M059J (cell line): ENCODE measurements around the gene C1QTNF6. TPM values are rescaled to one million over a fixed set of nuclear protein-coding genes. Genes with fewer than 3 reads are reported as not detected.
"Not testable (repeated sequence)": the region's sequence is repeated elsewhere in the genome, so short reads cannot be mapped to it uniquely, and the experiment has no call there.

Experiments used
- DNase-seq: peaks from one replicate; pipeline ENCODE4 v3.0.0-alpha.2; 2012; ENCODE audit warnings: low read depth
- total RNA-seq: library from RNA; depleted of rRNA; stranded (reverse); fragments of >200 nt; shearing (Covaris generic); gene quantifications from 2 replicates; pipeline ENCODE4 v1.2.3, GENCODE V29; 2014

The C1QTNF6 gene
- total RNA-seq, 1 experiment from 2014 or later: 16.5 TPM

DNA sequence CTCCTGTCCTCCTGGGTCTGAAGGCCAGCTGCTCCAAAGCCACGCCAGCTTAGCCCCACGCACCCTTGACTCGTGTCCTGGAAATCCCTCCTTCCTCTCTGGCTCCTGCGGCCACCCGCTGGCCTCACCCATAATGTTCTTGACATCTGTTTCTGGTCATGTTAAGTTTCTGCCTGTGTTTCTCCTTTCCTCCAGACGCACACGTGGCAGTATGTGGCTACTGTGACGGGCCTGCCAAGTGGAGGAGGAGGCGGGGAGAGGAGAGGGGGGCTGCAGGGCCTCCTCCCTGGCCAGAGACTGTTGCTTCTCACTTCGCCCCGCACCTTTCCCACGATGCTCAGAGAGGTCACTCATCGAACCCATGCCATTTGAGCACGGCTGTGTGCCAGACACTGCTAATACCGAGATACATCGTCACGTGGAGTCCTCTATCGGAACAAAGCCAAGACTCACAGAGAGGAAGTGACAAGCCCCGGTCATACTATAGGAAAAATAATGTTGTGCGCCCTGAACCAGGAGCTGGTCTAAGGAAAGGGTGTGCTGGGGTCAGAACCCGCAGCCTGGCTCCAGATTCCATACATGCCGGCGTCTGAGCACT is 11.5 kb downstream of the C1QTNF6 start:
- no peak for DNase-seq

DNA sequence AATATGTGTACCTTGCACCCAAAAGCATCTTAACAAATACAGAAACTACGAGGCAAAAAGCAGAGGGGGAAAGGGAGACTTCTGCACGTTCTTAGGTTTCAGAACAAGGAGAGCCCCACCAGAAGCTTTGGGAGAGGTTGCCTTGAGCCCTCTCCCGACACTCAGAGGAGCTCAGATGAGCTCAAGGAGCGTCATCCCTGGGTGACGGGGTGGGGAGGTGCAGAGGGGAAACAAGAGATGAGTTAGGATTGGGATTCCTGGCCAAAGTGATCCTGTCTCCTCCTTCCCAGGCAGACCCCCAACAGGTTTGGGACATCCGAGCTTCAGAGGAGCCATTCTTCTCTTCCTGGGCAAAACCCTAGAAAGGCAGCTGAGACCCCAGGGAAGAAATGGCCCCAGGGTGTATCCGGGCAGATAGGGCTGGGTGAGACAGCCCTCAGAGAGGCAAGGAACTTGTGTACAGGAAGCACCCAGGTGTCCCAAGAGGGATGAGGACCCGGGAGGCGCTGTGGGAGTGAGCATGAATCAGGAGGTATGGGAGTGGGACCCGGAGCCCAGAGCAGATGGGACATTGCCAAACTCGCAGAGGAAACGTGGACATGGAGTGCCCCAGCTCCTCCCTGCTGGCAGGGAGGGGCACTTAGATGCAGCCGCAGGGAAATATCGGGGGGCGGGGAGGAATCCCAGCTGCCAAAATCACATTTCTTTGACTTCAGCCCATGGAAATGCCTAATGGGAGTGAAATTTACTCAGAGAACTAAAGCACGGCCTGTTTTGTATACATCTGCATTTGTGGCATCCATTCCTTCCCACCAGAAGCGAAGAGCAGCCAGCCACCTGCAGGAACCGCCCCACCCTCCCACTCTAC is 12.4 kb downstream of the C1QTNF6 start:
- no peak for DNase-seq

DNA sequence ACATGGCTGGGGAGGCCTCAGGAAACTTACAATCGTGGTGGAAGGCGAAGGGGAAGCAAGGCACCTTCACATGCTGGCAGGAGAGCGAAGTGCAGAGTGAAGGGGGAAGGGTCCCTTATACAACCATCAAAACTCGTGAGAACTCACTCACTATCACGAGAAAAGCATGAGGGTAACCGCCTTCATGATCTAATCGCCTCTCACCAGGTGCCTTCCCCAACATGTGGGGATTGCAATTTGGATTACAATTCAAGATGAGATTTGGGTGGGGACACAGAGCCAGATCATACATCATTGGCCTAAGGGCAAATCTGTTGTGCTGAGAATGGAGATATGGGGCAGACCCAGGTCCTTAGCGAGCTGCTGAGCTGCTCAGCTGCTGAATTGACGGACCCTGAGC is 13.1 kb downstream of the C1QTNF6 start:
- DNase-seq: no peak

DNA sequence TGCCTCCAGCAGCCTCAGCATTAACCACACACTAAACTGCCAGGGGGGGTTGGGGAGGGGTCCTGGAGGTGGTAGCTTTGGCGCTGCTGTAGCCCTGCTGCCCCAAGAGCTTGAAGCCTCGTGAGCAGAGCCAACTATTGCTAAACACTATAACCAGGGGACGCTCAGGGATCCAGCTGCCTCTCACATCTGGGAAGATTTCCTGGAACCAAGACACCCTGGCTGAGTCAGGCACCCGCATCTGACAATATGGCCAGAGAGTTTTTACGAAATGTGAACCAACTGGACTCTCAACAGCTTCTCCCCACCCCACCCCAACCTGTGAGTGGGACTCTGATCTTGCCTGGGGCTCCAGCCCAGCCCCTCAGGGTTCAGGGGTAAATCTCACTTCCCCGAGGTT is 14.3 kb downstream of the C1QTNF6 start:
- DNase-seq: no peak

DNA sequence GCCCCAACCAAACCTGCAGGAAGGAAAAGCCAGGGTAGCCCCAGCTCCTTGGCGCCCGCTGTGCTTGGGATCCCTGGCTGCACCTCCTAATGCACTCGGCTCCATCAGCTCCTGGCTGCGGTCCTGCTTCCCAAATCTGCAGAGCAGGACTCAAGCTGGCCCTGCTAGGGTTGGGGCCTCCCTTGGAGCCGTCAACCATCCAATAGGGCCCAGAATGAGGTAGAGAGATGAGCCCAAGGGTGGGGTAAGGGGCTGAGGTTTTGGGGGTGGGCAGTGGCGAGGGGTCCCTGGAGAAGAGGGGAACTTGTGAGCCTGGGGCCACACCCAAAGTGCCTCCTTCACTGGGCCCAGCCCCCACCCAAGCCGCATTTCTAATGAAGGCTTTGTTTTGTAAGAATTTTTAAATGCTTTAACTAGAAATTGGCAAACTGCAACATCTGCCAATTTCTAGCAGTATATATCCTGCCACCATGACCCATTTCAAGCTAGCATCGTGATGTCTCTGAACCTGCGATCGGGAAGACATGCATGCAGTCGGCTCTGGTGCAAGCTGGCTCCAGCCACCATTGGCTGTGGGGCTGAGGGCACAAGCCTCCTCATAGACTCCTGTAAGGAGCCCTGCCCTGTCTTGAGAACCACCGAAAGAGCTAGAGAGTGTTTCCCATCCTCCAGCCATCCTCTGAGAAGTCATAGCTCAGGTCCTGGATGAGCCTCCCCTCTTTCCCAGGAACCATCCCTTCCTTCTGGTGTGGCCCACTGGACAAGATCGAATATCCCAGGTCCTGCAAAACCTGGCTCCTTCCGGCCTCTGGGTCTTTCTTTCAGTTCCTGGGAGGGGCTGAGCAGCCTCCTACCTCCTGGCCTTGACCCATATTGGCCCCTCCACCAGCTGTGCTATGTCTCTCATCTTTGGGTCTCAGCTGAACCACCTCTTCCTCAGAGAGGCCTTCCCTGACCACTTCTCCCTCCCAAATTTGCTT is 15.5 kb downstream of the C1QTNF6 start:
- no peak for DNase-seq

DNA sequence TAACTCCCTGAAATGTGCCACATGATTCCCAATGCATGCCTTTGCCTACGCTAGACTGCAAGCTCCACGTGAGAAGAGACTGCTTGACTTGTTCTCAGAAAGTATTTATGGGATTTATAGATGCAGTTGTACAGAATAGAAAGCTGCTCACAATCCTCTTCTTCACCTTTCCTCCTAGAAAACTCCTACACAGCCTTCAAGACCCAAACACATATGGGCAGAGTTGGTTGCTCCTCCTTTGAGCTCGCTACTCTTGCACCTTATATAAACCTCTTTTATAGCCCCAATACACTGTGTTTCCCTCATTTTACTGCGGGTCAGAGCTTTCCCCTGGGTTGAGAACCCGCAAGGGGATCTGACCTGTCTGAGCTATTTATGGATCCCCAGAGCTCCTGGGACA is 16.4 kb downstream of the C1QTNF6 start:
- no peak for DNase-seq

DNA sequence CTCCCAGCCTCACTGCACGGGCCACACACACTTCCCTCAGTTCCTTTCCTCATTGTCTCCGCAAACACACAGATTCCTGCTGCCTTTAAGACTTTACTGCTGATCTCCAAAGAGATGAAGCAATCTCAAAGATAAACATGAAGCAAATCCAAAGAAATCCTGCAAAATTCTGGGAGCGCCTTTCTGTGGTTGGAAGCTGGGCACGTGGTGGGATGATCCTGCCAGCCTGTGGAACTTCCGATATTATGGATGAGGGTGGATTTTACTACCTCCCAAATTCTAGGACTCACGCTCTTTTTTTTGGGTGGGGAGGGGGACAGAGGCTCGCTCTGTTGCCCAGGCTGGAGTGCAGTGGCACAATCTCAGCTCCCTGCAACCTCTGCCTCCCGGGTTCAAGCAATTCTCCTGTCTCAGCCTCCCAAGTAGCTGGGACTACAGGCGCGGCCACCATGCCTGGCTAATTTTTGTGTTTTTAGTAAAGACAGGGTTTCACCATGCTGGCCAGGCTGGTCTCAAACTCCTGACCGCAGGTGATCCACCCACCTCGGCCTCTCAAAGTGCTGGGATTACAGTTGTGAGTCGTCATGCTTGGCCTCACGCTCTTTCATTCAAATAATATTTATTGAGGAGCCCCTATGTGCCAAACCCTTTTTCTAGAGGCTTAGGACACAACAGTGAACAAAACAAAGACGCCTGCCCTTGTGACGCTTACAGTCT is 17.2 kb downstream of the C1QTNF6 start:
- DNase-seq: not testable (repeated sequence)

DNA sequence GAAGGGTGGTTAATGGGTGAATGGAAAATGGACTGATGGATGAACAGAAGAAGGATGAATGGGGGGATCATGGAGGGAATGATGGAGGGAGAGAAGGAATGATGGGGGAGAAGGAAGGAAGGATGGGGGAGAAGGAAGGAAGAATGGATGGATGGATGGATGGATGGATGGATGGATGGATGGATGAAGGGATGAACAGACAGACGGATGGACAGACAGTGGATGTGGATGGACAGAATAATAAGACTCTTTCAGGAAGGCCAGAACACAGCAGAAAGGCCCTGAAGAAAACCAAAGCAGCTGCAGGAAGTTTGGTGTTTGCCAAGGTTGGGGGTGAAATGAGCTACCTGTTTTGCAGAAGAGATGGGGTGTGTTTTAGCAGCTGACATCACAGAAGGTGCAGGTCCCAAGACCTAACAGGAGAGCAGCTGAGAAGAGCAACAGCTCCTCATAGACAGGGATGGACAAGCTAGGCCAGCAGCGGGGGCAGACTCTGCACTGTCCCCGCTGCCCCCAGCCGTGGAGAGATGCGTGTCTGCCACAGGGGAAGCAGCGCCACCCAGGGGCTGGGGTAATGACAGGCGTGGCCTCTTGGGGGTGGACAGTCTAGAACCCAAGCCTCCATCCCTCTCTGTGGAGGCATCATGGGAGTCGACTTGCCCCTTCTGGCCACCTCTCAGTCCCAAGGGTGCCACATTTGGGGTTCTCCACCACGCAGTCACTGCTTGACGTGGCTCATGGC is 17.9 kb downstream of the C1QTNF6 start:
- no peak for DNase-seq

DNA sequence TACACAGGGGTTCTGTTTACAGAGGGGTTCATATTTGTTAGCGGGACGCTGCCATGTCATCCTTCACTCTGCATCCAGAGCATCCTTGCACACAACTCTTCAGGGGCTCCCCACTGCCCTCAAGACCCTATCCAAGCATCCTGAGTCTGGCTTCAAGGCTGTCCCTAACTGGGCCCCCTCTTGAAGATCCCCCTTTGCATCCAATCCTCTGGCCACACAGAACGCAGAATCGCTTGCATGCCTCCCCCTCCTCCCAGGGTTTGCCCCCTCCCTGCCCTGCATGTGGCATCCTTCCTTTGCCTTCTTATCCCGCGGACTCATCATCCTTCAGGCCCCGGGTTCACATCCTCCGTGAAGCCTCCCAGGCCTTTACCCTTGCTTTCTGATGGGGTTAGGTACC is 18.6 kb downstream of the C1QTNF6 start:
- DNase-seq: no peak

DNA sequence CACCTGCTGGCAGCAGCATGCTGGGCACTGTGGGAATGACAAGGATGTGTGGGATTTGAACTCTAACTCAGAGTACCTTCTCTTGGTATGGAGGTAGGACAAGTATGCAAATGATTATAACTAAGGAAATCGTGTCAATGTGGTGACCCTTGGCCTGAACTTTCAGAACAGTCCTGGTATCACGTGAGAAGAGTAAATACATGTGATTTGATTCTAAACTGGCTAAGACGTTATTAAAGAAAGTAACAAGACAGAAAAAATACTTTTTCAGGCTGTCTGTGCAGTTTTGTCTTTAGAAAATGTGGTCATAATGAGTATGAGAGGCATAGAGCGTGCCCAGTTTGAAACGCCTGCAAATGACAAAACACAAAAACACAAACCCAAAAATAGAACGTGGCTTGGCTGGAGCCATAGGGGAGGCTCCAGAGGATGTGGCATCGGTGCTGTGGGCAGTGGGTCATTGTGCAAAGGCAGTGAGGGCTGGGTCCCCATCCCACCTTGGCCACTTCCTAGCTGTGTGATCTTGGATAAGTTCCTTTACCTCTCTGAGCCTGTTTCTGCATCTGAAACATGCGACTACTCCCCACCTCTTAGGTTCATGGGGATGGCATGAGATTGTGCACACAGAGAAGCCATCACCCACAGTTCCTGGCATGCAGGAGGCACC is 19.9 kb downstream of the C1QTNF6 start:
- DNase-seq: no peak

DNA sequence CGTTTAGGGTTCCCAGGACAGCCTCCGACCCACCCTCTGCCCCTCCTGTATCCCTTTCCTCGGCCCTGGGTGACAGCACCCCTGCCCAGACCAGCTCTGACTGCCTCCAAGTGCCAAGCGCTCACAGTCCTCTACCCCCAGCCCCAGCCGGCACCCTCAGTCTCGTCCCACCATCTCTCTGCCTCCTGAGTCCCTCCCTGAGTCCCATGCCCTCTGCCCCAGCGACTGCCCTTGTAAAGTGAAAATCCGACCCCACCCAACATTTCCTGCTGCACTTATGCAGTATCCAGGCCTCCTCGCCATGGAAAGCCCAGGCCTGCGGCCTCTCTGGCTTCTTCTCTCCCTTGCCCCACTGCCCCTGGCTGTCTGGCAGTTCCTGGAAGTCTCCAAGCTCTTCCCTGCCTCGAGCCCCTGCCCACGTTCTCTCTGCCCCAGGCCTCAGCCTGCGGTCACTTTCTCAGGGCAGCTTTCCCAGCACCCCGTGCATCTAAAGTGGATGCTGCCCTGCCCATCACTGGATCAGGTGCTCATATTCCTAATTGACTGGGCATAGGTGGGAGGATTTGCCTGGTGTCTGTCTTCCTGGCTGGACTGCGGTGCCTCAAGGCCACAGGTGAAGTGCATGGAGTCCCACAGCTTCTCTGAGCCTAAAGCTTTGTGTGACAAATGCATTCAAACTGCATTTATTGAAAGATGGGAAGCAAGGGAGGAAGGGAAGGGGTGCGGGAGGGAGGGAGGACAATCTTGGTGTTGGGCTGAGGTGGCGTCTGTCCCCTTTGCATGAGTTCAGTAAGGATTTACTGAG is 20.7 kb downstream of the C1QTNF6 start:
- DNase-seq: no peak

DNA sequence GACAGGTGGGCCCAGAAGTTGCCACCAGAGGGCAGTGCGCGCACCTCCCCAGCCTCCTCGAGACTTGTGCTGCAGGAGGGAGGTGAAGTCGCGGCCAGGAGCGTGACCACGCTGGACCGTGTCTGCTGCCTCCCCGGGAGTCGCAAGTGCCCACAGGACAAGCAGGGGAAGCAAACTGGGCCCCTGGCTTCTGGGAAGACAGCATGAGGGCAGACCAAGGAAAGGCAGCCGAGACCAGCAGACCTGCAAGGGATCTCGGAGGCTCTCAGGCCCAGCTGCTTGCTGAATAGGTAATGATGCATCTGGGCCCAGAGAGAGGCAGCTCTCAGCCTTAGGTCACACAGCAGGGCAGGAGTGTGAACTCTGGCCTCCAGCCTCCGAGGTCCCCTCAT is 21.4 kb downstream of the C1QTNF6 start:
- peak; percentile 64 for DNase-seq

DNA sequence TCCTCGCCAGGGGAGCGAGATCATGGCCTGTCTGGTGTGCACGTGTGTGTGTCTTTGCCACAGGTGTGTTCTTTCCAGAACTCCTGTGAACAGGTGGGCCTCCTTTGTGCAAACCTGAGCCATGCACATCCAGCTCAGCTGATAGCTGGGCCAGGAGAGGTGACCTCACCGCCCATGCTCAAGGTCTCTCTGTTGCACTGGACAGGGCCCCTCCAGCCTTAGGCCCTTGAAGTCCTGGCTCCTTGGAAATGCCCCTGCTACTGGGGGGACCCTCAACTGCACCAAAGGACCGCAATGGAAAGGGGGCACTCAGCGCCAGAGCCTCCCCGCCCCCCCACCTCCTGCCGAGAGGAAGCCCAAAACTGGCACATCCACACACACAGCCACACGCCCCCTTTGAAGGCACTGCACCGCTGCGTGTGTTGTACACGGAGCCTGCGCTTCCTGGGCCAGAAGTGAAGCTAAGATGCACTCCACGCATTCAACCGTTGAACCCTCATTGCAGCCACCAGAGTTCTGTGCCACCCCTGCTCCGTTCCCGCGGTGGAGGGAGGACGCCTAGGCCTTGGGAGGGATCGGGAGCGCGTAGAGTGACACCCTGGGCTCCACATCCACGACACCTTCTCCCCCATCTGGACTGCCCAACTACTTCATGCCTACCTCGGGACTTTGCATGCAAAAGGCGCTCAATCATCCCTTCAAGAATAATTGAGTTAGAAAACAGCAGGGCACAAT is 21.9 kb downstream of the C1QTNF6 start:
- DNase-seq: no peak

DNA sequence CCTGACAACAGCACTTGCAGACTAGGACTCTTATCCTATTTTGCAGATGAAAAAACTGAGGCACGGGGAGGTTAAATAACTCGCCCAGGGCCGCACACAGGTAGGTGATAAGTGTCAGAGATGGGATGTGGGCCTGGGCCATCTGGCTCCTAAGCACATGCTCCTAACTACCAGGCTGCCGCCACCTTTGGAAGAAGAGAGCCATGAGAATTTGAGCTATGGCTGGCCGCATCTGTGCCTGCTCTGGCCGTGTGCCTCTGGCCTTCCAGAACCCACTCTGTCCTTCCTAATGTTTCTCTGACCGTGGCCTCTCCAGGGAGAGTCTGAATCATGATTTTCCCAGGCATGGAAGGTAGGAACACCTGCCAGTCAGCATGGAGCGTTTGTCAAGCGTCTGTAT is 23.0 kb downstream of the C1QTNF6 start:
- DNase-seq: no peak

DNA sequence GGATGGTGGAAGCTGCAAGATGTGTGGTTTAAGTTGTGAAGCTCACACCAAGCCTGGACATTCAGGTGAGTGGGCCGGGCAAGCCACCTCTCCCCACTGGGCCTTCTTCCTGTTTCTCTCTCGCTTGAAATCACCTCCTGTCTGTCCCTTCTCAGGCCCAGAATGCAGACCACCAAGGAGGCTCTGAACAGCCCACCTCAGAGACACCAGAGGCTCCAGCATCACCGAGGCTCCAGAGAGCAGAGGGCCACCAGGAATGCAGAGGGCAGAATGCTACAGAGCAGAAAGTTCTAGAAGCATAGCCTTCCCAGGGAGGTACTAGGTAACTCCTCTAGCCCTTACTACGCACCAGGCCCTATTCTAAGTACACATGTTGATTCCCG is 23.6 kb downstream of the C1QTNF6 start:
- DNase-seq: no peak

DNA sequence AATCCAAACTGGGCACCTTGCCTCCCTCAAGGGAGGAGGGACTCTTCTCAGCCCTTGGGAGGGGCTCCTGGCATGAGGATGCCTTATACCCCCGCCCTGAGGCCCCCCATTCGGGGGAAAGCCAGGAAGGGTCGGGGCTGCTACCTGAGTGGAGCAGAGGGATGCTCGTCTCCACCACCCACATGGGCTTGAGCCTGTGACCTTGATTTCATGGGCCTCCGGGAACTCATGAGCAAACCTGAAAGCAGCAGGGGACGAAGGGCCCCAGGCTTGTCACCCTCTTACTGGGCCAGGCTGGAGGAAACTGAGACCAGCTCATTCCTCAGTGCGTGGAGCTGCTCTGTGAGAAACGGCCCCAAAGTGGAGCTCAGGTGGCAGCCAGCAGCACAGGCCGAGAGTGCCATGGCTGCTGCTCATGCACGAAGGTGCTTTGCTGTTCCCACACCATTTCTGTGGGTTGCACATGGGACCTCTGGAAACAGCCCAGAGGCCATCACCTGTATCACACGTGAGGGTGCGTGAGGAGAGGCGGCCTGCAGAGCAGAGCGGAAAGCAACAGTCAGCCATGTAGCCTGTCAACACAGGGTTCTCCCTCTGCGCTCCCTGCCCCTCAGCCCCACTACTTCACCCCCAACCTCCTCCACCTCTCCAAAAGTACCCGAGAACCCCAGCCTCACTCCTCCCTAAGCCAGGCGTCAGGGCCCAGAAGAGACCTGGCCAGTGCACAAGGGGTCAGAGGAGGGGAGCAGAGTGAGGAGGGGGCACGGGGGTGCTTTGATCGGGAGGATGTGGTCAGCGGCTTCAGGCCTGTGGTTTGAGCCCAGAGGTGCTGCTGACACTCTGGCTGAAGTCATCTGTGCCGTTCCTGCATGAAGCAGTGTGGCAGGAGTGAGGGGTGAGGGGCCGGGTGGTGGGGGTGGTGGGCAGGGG is 24.2 kb downstream of the C1QTNF6 start:
- DNase-seq: no peak

DNA sequence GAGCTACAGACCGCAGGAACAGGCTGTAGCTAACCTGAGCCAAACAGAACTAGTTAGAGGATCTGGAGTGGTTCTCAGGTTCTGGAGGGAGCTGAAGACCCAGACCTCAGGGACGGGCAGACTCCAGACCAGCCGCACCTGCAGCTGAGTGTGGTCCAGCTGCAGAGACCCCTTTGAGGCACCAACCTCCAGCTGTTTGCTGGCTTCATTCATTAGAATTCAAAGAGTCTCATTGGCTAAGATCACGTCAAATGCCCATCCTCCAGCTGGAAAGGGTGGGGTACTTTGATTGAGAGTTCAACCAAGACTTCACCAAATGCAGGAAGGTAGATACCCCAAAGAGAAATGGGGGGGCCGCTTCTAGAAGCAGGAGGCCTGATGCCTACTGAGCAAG is 25.0 kb downstream of the C1QTNF6 start:
- DNase-seq: no peak
